HFF-Myc (cell line): ENCODE results near the gene FBXO2.

Source experiments
- DNase-seq: peaks from one replicate; pipeline ENCODE4 v3.0.0-alpha.2; 2011; ENCODE audit warnings: low read depth; ENCODE audit errors: extremely low read depth
- H3K4me3 ChIP-seq: replicated peaks from 2 replicates; pipeline ENCODE4 v1.5.1; 2011; ENCODE audit warnings: low read depth, mild to moderate bottlenecking, control low read depth, low read length
- TF ChIP-seq, protein P1 (sequence below): IDR thresholded peaks from 2 replicates; pipeline ENCODE4 v1.5.1; 2012; ENCODE audit warnings: mild to moderate bottlenecking, low read depth, low read length, control low read depth; ENCODE audit errors: missing control alignments

Gene FBXO2

DNA sequence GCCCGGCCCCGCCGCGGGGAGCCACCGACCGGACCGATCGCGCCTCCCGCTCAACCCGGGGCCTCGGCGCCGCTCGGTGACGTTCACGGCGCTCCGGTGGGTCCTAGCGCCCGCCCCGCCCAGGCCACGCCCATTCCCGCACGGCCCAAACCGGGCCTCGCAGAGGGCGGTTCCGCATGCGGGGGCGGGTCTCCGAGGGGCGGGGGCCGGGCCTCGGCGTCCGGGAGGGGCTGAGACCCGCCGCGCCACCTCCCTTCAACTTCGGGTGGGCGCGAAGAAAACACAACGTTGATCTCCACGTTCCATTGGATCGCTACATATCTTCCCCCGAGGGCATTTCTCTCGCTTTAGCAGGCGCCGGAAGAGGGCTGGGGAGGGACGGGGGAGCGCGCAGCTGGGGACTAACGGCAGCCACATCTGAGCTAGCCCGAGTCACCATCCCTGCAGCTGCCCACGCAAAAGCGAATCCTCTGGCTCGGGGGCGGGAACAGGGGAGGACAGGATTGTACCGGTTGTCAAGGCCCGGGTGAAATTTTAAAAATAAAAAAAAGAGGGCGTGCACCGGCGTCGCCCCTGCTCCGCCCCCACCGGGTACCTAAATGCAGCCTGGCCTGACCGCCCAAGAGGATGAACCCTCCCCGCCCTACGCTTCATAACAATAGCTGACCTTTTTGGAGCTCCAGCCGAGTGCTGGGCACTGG is 27.0 kb upstream of the FBXO2 start, which contains the start of gene MAD2L2:
TSS of gene MAD2L2 (minus strand) at position 78 of the 701 bp plus-strand sequence. CDS start 547 bp downstream, outside the sequence.
- H3K4me3 ChIP-seq = peak within 1 kb of the TSS; percentile 61
- peak; percentile 71 for DNase-seq
- TF ChIP-seq, protein P1, sequence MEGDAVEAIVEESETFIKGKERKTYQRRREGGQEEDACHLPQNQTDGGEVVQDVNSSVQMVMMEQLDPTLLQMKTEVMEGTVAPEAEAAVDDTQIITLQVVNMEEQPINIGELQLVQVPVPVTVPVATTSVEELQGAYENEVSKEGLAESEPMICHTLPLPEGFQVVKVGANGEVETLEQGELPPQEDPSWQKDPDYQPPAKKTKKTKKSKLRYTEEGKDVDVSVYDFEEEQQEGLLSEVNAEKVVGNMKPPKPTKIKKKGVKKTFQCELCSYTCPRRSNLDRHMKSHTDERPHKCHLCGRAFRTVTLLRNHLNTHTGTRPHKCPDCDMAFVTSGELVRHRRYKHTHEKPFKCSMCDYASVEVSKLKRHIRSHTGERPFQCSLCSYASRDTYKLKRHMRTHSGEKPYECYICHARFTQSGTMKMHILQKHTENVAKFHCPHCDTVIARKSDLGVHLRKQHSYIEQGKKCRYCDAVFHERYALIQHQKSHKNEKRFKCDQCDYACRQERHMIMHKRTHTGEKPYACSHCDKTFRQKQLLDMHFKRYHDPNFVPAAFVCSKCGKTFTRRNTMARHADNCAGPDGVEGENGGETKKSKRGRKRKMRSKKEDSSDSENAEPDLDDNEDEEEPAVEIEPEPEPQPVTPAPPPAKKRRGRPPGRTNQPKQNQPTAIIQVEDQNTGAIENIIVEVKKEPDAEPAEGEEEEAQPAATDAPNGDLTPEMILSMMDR = no peak

DNA sequence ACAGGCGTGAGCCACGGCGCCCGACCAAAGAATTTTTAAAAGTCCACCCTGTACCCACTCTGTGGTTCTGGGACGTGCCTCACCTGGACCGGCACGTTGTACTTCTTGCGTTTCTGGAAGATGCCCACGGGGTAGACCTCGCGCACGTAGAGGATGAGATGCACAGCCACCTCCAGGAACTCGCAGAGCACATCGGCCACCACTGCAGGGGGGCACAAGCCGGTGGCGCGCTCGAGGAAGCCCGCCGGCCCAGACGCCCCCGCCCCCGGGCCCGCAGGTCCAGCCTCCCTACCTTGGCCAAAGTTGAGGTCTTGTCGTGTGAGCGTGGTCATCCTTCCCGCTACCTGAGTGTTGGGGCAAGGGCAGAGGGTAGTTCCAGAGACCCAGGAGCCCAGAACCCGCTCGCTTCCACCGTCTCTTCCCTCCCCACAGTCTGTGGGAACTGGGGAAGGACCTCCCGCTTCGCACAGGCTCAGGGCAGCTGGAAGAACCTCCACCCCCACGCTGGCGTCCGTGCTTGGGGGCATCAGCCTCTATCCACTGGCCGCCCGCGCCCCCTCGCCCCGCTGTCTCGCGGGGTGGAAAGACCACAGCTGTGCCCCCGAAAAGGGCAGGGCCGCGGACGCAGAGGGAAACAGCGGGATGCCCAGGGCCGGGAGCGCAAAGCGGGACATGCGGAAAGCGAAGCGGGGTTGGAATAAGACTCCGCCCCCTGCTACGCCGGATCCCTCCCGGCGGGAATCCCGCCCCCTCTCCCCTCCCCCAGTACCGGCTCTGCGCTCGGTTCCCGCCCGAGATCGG is 26.2 kb upstream of the FBXO2 start:
- H3K4me3 ChIP-seq = peak overlapping the region; percentile 61
- TF ChIP-seq, protein P1 = no peak
- no peak for DNase-seq

DNA sequence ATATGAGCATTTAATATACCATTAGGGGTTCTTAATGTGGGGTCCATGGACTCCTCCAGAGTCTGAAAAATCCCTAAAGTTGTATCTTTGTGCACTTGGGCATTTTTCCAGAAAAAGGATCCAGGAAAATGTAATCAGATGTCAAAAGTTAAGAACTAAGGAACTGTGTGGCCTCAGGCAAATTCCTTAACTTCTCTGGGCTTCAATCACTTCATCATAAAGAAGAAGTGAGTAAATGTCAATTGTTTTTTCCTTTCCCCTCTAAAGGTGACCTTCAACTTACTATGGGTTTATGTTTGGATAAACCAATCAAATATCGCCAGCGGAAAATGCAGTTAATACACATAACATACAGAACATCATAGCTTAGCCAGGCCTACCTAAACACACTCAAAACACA is 24.2 kb upstream of the FBXO2 start:
- no peak for DNase-seq
- no peak overlapping the region for H3K4me3 ChIP-seq
- TF ChIP-seq, protein P1 = no peak

DNA sequence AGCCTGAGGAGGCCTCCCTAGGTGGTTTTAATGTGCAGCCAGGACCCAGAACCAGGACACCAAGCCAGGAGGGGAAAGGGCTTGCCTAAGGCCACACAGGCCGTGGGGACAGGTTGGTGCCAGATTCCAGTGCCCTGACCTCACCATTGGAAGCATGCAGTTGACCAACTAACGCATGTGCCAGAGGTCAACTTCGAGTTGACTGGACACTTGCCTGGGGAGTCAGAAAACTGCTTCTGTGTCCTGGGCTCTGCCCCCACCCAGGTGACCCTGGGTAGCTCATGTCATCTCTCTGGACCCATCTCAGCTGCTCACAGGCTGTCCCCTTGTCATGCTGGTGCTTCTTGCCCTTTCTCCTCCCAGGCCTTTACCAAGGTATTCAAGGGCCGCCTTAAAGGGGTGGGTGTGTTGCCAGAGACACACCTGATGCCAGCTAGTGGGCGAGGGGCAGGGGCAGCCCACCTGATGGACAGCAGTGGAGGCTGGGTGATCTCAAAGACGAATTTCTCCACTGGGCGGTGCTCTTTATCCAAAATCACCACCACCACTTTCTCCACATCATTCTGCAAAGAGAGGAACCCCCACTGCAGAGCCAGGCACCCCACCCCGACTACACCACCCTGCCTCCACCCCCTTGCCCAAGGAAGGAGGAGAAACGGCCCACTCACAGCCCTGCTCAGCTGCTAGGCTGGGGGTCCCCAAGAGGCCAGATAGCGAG is 22.3 kb upstream of the FBXO2 start:
- DNase-seq = no peak
- TF ChIP-seq, protein P1 = no peak
- H3K4me3 ChIP-seq = no peak overlapping the region

DNA sequence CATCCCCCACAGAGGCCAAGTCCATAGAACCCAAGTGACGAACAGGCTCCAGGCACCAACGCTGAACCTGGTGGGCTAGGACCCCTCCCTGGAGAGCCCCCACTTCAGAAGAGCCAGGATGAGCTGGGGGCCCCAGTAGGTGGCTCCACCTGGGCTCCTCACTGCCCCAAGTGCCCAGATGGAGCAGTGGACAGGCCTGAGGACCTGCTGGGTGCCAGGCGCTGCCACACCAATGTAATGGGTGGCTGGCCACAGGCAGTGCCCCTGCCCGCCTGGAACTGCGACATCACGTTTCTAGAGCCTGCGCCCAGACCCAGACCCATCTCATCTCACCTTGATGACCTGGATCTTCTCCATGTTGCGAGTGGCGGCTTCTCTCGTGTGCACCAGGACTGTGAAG is 21.1 kb upstream of the FBXO2 start:
- DNase-seq = no peak
- H3K4me3 ChIP-seq = no peak overlapping the region
- TF ChIP-seq, protein P1 = no peak

DNA sequence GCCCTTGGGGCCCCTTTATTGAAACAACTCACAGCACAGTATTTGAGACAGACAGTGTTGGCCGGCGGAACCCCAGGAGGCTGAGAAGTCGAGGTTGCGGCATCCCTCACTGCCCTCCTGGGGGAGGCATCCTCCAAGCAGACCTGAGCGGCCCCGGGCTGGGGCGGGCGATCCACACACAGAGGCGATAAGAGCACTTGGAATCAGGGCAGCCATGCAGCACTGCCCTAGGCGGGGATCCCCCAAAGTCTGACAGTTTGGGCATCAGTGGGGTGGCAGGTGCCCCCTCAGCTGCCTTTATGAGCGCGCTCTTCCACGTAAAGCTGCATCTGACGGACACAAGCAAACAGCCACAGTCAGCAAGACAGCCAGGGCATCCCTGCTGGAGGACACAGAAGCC is 20.3 kb upstream of the FBXO2 start:
- no peak overlapping the region for H3K4me3 ChIP-seq
- no peak for DNase-seq
- TF ChIP-seq, protein P1 = no peak
